NB4 (cell line): ENCODE measurements around the gene TSHZ2.

Experiments
- DNase-seq: peaks from one replicate; pipeline ENCODE4 v3.0.0; 2010; ENCODE audit warnings: low read depth
- H3K4me3 ChIP-seq: one replicate; pipeline ENCODE4 v1.5.1; 2011; ENCODE audit warnings: mild to moderate bottlenecking, low read depth, low read length, moderate library complexity
- CTCF ChIP-seq: IDR thresholded peaks from one replicate; pipeline ENCODE4 v1.5.1; 2012; ENCODE audit warnings: low read depth, low read length
- MYC ChIP-seq: IDR thresholded peaks from 2 replicates; pipeline ENCODE4 v1.6.1; 2011; ENCODE audit warnings: low read depth, low read length
- POLR2A ChIP-seq: IDR thresholded peaks from 2 replicates; pipeline ENCODE4 v1.6.1; 2011; ENCODE audit warnings: mild to moderate bottlenecking; ENCODE audit not compliant: insufficient read length; ENCODE audit errors: extremely low read depth
- TF ChIP-seq, protein P1 (sequence below): IDR thresholded peaks from 2 replicates; pipeline ENCODE4 v1.6.1; 2011; ENCODE audit warnings: low read depth, low read length

Gene TSHZ2

DNA sequence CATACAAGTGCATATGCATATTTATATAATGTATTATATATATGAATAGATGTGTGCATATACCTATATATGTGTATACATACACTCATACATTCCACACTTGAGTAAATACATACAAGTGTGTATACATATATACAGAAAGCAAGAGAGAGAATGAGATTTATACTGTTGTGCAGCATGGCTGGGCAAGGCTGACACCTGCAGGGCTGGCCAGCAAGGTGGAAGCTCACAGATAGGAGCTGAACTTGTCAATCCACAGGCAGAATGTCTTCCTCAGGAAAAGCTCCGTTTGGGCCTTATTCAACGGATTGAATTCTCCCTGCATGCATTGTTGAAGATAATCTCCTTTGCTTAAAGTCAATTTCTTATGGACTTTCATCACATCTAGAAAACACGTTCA, 364.7 kb downstream of the TSHZ2 start:
- no peak overlapping the region for H3K4me3 ChIP-seq
- TF ChIP-seq, protein P1, sequence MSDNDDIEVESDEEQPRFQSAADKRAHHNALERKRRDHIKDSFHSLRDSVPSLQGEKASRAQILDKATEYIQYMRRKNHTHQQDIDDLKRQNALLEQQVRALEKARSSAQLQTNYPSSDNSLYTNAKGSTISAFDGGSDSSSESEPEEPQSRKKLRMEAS, result no peak
- no peak for TF ChIP-seq CTCF
- no peak for TF ChIP-seq MYC
- TF ChIP-seq POLR2A, result no peak
- DNase-seq, result no peak

GRCh38 chr20:53337390-53338101, 365.4 kb downstream of the TSHZ2 start:
- no peak for DNase-seq
- no peak overlapping the region for H3K4me3 ChIP-seq
- TF ChIP-seq CTCF (no peak), POLR2A (no peak), MYC (no peak)
- TF ChIP-seq, protein P1, result no peak

GRCh38 chr20:53338716-53339115, 366.6 kb downstream of the TSHZ2 start:
- TF ChIP-seq CTCF, result no peak
- TF ChIP-seq MYC, result no peak
- TF ChIP-seq, protein P1, result no peak
- no peak for TF ChIP-seq POLR2A
- no peak for DNase-seq
- no peak overlapping the region for H3K4me3 ChIP-seq

GRCh38 chr20:53342429-53342828, 370.3 kb downstream of the TSHZ2 start:
- H3K4me3 ChIP-seq, result no peak overlapping the region
- TF ChIP-seq CTCF (no peak), POLR2A (no peak), MYC (no peak)
- TF ChIP-seq, protein P1, result no peak
- no peak for DNase-seq

DNA sequence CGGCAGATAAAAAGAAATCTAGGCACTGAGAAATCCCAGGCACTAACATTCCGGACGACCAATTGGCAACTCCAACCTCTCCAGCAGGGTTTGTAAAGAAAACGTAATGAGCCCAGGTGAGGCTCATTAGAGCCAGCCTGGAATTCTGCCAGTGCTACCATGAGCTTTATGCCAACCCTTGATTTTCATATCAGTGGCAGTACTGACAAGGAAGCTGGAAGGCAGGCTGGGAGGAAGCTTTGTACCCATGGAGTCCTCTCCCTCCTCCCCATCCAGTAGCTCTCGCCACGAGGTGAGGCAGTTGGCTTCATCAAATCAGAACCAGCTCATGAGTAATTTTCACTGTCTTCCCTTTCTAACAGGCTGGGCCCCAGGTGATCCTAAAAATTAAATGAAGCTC, 371.3 kb downstream of the TSHZ2 start:
- DNase-seq, result no peak
- TF ChIP-seq MYC (no peak), POLR2A (no peak), CTCF (no peak)
- TF ChIP-seq, protein P1, result no peak
- no peak overlapping the region for H3K4me3 ChIP-seq
